ENCODE data around the gene LY6G6F. TPM values are rescaled to one million over a fixed set of nuclear protein-coding genes. Genes with fewer than 3 reads are reported as not detected.
A peak's percentile ranks its signal among the peaks of the same experiment; 100 is the strongest.

LY6G6F gene
- total RNA-seq, 1 donor from 2014 or later = not detected

DNA sequence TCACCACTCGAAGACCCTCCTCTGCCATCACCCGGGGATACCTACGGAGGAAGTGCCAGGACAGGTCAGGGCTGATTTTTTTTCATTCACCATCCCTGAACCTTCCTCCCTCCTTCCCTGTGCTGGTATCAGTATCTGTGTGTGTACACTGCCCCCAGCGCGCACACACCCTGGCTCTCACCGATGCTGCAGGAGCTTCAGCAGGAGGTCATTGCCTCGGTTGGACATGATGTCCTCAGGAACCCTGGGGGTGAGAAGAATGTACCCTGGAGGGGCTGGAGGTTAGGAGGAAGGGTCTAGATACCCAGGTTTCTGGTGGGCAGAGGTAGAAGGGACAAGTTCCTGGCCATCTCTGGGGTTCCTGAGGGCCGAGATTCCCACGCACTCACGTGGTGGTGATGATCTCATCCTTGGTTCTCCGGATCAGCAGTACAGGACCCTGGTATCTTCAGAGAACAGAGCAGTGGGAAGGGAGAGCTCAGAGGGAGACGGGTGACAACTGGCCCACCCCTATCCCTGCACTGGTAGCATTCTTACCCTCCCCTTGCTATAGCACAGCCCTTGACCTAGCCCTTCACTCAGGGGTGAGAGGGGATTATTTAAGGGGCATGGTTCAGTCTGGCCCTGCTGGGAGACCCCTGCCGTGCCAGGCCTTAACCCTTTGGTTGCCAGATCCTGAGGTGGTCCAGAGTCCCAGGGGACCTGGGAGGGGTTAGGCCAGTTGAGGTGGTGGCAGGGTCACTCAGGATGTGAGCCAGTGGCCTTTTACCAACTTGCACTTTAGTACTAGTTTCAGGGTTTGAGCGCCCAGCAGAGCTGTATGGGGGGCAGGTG, 18.6 kb upstream of the LY6G6F start:
- H3K36me3 Mint-ChIP-seq (ENCODE audit: unreplicated experiment) = peaks cover 32% of the 10 kb centered on the region
- H3K27me3 Mint-ChIP-seq (ENCODE audit: unreplicated experiment) = no peaks in the 10 kb centered on the region
- no peaks in the 10 kb centered on the region for H3K4me1 Mint-ChIP-seq (ENCODE audit: unreplicated experiment)
- TF ChIP-seq, protein P1, sequence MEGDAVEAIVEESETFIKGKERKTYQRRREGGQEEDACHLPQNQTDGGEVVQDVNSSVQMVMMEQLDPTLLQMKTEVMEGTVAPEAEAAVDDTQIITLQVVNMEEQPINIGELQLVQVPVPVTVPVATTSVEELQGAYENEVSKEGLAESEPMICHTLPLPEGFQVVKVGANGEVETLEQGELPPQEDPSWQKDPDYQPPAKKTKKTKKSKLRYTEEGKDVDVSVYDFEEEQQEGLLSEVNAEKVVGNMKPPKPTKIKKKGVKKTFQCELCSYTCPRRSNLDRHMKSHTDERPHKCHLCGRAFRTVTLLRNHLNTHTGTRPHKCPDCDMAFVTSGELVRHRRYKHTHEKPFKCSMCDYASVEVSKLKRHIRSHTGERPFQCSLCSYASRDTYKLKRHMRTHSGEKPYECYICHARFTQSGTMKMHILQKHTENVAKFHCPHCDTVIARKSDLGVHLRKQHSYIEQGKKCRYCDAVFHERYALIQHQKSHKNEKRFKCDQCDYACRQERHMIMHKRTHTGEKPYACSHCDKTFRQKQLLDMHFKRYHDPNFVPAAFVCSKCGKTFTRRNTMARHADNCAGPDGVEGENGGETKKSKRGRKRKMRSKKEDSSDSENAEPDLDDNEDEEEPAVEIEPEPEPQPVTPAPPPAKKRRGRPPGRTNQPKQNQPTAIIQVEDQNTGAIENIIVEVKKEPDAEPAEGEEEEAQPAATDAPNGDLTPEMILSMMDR (IDR thresholded peaks at IDR 0.05) = no peak
- no peak overlapping the region for H3K27ac Mint-ChIP-seq (ENCODE audit: unreplicated experiment)
- no peak for DNase-seq (ENCODE audit: extremely low spot score, unreplicated experiment)
- H3K4me3 Mint-ChIP-seq (ENCODE audit: unreplicated experiment) = no peak overlapping the region
- no peaks in the 10 kb centered on the region for H3K9me3 Mint-ChIP-seq (ENCODE audit: unreplicated experiment)

DNA sequence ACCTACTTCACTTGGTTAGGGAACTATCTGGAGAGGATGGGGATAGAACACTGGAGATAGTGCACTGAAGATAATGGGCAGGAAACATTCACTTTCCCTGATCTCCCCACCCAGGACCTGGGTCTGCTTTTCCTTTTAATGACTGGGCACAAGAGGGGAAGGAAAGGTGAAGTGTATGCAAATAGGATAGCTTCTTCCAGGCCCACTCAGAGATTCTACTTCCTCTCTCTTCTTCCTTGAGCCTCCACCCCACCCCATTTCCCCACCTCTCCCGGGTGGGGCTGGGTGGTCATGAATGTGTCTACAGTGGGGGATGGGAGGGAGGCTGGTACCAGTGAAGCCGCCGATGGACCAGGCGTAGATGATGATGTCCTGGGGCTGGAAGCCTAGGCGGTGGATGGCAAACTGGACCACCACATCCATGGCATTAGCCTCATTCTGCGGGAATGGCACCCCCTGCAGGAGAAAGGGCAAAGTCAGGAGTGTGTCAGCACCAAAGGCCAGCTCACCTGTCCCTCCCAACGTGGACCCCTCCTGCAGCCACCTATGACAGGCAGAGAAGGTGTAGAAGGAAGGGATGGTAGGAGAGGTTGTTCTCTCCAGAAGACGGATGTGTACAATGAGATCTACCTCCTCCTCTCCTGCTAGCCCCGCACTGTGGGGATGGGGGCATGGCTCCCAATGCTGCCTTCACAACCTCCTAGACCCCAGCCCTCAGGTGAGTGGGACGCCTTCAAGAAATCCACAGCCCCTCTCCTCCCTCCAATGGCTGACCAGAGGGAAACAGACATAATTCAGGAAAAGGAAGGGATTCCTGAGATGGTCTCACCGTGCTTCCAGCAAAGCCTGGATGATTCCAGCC, 17.2 kb upstream of the LY6G6F start:
- no peak overlapping the region for H3K27ac Mint-ChIP-seq (ENCODE audit: unreplicated experiment)

DNA sequence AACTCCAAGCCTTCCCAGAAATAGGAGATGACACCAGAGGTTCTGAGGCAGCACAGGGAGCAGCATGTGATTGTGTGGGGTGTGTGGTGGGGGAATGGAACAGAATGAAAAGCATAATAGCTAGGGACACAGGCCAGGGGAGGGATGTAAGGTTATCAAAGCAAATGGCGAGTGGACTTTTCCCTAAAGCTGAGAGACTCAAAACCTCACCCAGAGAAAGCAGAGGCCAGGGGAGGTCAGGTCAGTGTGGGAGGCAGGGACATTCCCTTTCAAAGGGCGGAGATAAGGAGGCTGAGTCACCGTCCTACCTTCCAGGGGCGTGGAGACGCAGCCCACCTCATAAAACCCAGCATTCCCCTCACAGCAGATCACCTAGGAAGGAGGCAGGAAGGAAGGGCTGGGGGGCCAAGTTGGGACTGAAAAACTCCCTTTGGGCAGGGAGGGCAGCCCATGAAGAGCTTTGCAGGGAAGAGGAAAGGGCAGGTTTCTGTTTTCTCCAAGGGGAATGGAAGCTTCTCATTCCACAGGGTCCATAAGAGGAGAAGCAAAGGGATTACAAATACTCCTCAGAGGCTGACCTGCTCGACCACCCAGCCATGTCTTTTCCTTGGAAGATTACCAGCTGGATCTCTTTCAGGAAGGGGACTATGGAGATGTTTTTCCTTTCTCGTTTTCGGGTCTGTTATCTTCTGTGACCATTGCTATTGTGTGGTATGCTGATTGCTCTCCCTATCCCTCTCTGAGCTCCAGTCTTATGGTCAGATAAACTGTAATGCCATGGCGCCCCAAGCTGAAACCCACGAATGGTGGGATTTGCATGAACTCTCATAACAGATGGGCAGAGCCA, 16.2 kb upstream of the LY6G6F start:
- Mint-ChIP-seq H3K9me3 (ENCODE audit: unreplicated experiment) (no peaks in the 10 kb centered on the region), H3K27ac (ENCODE audit: unreplicated experiment) (no peak overlapping the region), H3K4me3 (ENCODE audit: unreplicated experiment) (no peak overlapping the region), H3K27me3 (ENCODE audit: unreplicated experiment) (no peaks in the 10 kb centered on the region), H3K4me1 (ENCODE audit: unreplicated experiment) (no peaks in the 10 kb centered on the region), H3K36me3 (ENCODE audit: unreplicated experiment) (peaks cover 34% of the 10 kb centered on the region)
- no peak for DNase-seq (ENCODE audit: extremely low spot score, unreplicated experiment)
- TF ChIP-seq, protein P1 (IDR thresholded peaks at IDR 0.05) = no peak

More for the DNA sequence above, 17.2 kb upstream of the LY6G6F start:
- H3K27me3 Mint-ChIP-seq (ENCODE audit: unreplicated experiment) = no peaks in the 10 kb centered on the region
- TF ChIP-seq, protein P1 (IDR thresholded peaks at IDR 0.05) = peak; percentile 49
- DNase-seq (ENCODE audit: extremely low spot score, unreplicated experiment) = no peak
- no peaks in the 10 kb centered on the region for H3K9me3 Mint-ChIP-seq (ENCODE audit: unreplicated experiment)
- H3K4me1 Mint-ChIP-seq (ENCODE audit: unreplicated experiment) = no peaks in the 10 kb centered on the region
- no peak overlapping the region for H3K4me3 Mint-ChIP-seq (ENCODE audit: unreplicated experiment)
- H3K36me3 Mint-ChIP-seq (ENCODE audit: unreplicated experiment) = peaks cover 35% of the 10 kb centered on the region

DNA sequence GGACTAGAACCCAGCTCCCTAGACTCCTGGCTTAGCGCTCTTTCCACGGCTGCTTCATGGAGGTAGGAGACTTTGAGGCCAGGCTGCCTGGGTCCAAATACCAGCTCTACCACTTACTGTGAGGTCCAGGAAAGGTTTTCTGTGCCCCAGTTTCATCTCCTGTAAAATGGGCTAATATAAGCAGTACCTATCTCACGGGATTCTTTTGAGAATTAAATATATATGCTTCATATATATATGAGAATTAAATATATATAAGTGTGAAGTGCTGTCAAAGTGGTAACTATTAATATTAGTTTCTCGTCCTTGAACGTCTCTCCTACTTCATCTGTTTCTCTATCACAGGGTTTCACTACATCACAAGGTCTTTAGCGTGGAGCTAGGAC, 15.6 kb upstream of the LY6G6F start:
- Mint-ChIP-seq H3K9me3 (ENCODE audit: unreplicated experiment) (no peaks in the 10 kb centered on the region), H3K4me3 (ENCODE audit: unreplicated experiment) (no peak overlapping the region), H3K36me3 (ENCODE audit: unreplicated experiment) (peaks cover 30% of the 10 kb centered on the region), H3K27me3 (ENCODE audit: unreplicated experiment) (no peaks in the 10 kb centered on the region), H3K27ac (ENCODE audit: unreplicated experiment) (no peak overlapping the region), H3K4me1 (ENCODE audit: unreplicated experiment) (no peaks in the 10 kb centered on the region)
- no peak for DNase-seq (ENCODE audit: extremely low spot score, unreplicated experiment)
- TF ChIP-seq, protein P1 (IDR thresholded peaks at IDR 0.05) = no peak
